ENCODE measurements around the gene OTOF. TPM values are rescaled to one million over a fixed set of nuclear protein-coding genes. Genes with fewer than 3 reads are reported as not detected.

Gene OTOF
- total RNA-seq, 1 donor from 2014 or later, result not detected

- H3K4me3 ChIP-seq (ENCODE audit: low read depth, low read length), result no peak overlapping the region
- DNase-seq (ENCODE audit: low read depth), result no peak
- no peak for TF ChIP-seq CTCF (conservative IDR thresholded peaks at IDR 0.05; ENCODE audit: low read depth, low read length)
Observed at GRCh38 chr2:26482211-26483026, 4.5 kb upstream of the OTOF start.

- TF ChIP-seq CTCF (conservative IDR thresholded peaks at IDR 0.05; ENCODE audit: low read depth, low read length), result no peak
- DNase-seq (ENCODE audit: low read depth), result no peak
- H3K4me3 ChIP-seq (ENCODE audit: low read depth, low read length), result no peak overlapping the region
Observed at GRCh38 chr2:26481706-26482105, 3.8 kb upstream of the OTOF start.

- no peak overlapping the region for H3K4me3 ChIP-seq (ENCODE audit: low read depth, low read length)
- no peak for TF ChIP-seq CTCF (conservative IDR thresholded peaks at IDR 0.05; ENCODE audit: low read depth, low read length)
- no peak for DNase-seq (ENCODE audit: low read depth)
Observed at GRCh38 chr2:26480566-26481423, 2.9 kb upstream of the OTOF start.

- TF ChIP-seq CTCF (conservative IDR thresholded peaks at IDR 0.05; ENCODE audit: low read depth, low read length), result no peak
- no peak overlapping the region for H3K4me3 ChIP-seq (ENCODE audit: low read depth, low read length)
- no peak for DNase-seq (ENCODE audit: low read depth)
Observed at GRCh38 chr2:26479789-26480565, 2.1 kb upstream of the OTOF start.

GRCh38 chr2:26479131-26479788, 1.3 kb upstream of the OTOF start:
- no peak overlapping the region for H3K4me3 ChIP-seq (ENCODE audit: low read depth, low read length)
- no peak for TF ChIP-seq CTCF (conservative IDR thresholded peaks at IDR 0.05; ENCODE audit: low read depth, low read length)
- no peak for DNase-seq (ENCODE audit: low read depth)

GRCh38 chr2:26478366-26478765, 442 bp upstream of the OTOF start:
- no peak overlapping the region for H3K4me3 ChIP-seq (ENCODE audit: low read depth, low read length)
- DNase-seq (ENCODE audit: low read depth), result no peak
- TF ChIP-seq CTCF (conservative IDR thresholded peaks at IDR 0.05; ENCODE audit: low read depth, low read length), result no peak

Data from epithelial cell of proximal tubule (primary cell).